H1 (cell line): Measurements from ENCODE around the gene MEIS2. TPM values are rescaled to one million over a fixed set of nuclear protein-coding genes. Genes with fewer than 3 reads are reported as not detected.

Experiments used
- CTCF ChIA-PET: fragments of 300-600 bp; sonication (Branson Sonifier 250); formaldehyde crosslinking; loops from one replicate; lab custom pipeline; 2021; ENCODE audit not compliant: partially characterized antibody; lab: Charles Lee
- POLR2A ChIA-PET: fragments of 300-600 bp; sonication (Branson Sonifier 250); formaldehyde crosslinking; loops from one replicate; lab custom pipeline; 2021; ENCODE audit warnings: inconsistent platforms; ENCODE audit not compliant: partially characterized antibody; lab: Charles Lee
- DNase-seq, 2 experiments: peaks; one replicate each; pipeline versions ENCODE4 v3.0.0 to v3.0.0-alpha.2; 2010 to 2022; ENCODE audit warnings: low spot score in 2 of 2, low read depth in 1 of 2, mixed read lengths in 1 of 2
- FAIRE-seq: peaks from 2 replicates; lab custom pipeline; 2011; peaks lifted over from hg19 to GRCh38; lab: Jason Lieb, UNC
- H2AFZ ChIP-seq: 2 replicates; pipeline ENCODE4 v1.8.1; 2012; ENCODE audit warnings: low read length, inconsistent platforms
- H2AK5ac ChIP-seq: 2 replicates; pipeline ENCODE4 v1.6.1; 2013; ENCODE audit warnings: low read depth, low read length
- H2BK120ac ChIP-seq: replicated peaks from 2 replicates; pipeline ENCODE3; 2013; ENCODE audit warnings: low read depth, low read length, inconsistent platforms
- H2BK12ac ChIP-seq: 2 replicates; pipeline ENCODE4 v1.6.1; 2013; ENCODE audit warnings: low read depth, low read length
- H2BK15ac ChIP-seq: 2 replicates; pipeline ENCODE4 v1.6.1; 2013; ENCODE audit warnings: low read length
- H2BK20ac ChIP-seq: 2 replicates; pipeline ENCODE4 v1.6.1; 2013; ENCODE audit warnings: low read length
- H2BK5ac ChIP-seq: 2 replicates; pipeline ENCODE4 v1.6.1; 2013; ENCODE audit warnings: low read depth, low read length
- H3K14ac ChIP-seq: 2 replicates; pipeline ENCODE4 v1.6.1; 2013; ENCODE audit warnings: inconsistent platforms; ENCODE audit not compliant: insufficient read length
- H3K18ac ChIP-seq: 2 replicates; pipeline ENCODE4 v1.6.1; 2013; ENCODE audit warnings: low read length; ENCODE audit errors: extremely low read depth
- H3K23ac ChIP-seq: 2 replicates; pipeline ENCODE4 v1.6.1; 2013; ENCODE audit warnings: inconsistent platforms; ENCODE audit not compliant: insufficient read length
- H3K23me2 ChIP-seq: 2 replicates; pipeline ENCODE4 v1.6.1; 2013; ENCODE audit warnings: low read depth, low read length
- H3K27ac ChIP-seq: 2 replicates; pipeline ENCODE4 v1.6.1; 2011; ENCODE audit warnings: low read depth, low read length, inconsistent platforms
- H3K27me3 ChIP-seq, 4 experiments: replicated peaks in 1 of 4; 1 replicate in 1 of 4; 2 replicates in 3 of 4; pipeline versions ENCODE4 v1.6.1 to v1.8.1; 2011 to 2013; ENCODE audit warnings: low read length in 3 of 4, mild to moderate bottlenecking in 3 of 4, inconsistent platforms in 2 of 4, mixed read lengths in 2 of 4, moderate library complexity in 1 of 4; ENCODE audit not compliant: control insufficient read depth in 3 of 4, insufficient read depth in 3 of 4; ENCODE audit errors: extremely low read depth in 1 of 4
- H3K36me3 ChIP-seq, 4 experiments: 2 replicates each; pipeline versions ENCODE4 v1.6.1 to v1.8.1; 2011 to 2013; ENCODE audit warnings: mild to moderate bottlenecking in 4 of 4, low read length in 3 of 4, moderate library complexity in 2 of 4, control low read depth in 1 of 4, inconsistent platforms in 1 of 4; ENCODE audit not compliant: insufficient read depth in 4 of 4, control insufficient read depth in 2 of 4
- H3K4ac ChIP-seq: replicated peaks from 2 replicates; pipeline ENCODE3; 2013; ENCODE audit warnings: low read length, low read depth, mixed read lengths, inconsistent platforms; ENCODE audit not compliant: insufficient read length
- H3K4me1 ChIP-seq, 4 experiments: replicated peaks in 1 of 4; 1 replicate in 1 of 4; 2 replicates in 3 of 4; pipeline versions ENCODE4 v1.6.1 to v1.8.1; 2011 to 2013; ENCODE audit warnings: low read length in 3 of 4, inconsistent platforms in 2 of 4, mixed read lengths in 1 of 4; ENCODE audit not compliant: insufficient read depth in 4 of 4, control insufficient read depth in 3 of 4
- H3K4me2 ChIP-seq, 2 experiments: 2 replicates each; pipeline versions ENCODE4 v1.6.1 to v1.8.1; 2011 to 2013; ENCODE audit warnings: low read depth in 2 of 2, low read length in 2 of 2, control low read depth in 1 of 2, inconsistent platforms in 1 of 2, mild to moderate bottlenecking in 1 of 2; ENCODE audit not compliant: insufficient read depth in 1 of 2
- H3K4me3 ChIP-seq, 4 experiments: fragments of 200-600, 300-600 bp in 1 of 4; sonication (generic), shearing (Covaris generic), sonication (Bioruptor Twin) in 1 of 4; 2 replicates each; pipeline versions ENCODE4 v1.5.1 to v1.8.1; 2011 to 2016; ENCODE audit warnings: low read length in 4 of 4, low read depth in 3 of 4, control low read depth in 2 of 4, inconsistent platforms in 2 of 4, mild to moderate bottlenecking in 2 of 4, mixed read lengths in 1 of 4, moderate library complexity in 1 of 4; ENCODE audit not compliant: insufficient read depth in 2 of 4; ENCODE audit errors: extremely low read depth in 1 of 4
- H3K56ac ChIP-seq: replicated peaks from 2 replicates; pipeline ENCODE3; 2013; ENCODE audit warnings: low read depth, mild to moderate bottlenecking, mixed read lengths, low read length, inconsistent platforms; ENCODE audit not compliant: insufficient read length
- H3K79me1 ChIP-seq: 2 replicates; pipeline ENCODE4 v1.6.1; 2013; ENCODE audit warnings: low read depth, low read length, control low read depth
- H3K79me2 ChIP-seq, 2 experiments: 2 replicates each; pipeline versions ENCODE4 v1.6.1 to v1.8.1; 2012 to 2013; ENCODE audit warnings: low read length in 2 of 2, mild to moderate bottlenecking in 2 of 2, inconsistent platforms in 1 of 2; ENCODE audit not compliant: insufficient read depth in 2 of 2, control insufficient read depth in 1 of 2
- H3K9ac ChIP-seq, 4 experiments: replicated peaks in 1 of 4; 1 replicate in 1 of 4; 2 replicates in 3 of 4; pipeline versions ENCODE4 v1.6.1 to v1.8.1; 2011 to 2013; ENCODE audit warnings: low read depth in 3 of 4, low read length in 3 of 4, control low read depth in 2 of 4, mild to moderate bottlenecking in 2 of 4, moderate library complexity in 2 of 4, inconsistent platforms in 1 of 4; ENCODE audit errors: extremely low read depth in 1 of 4
- H3K9me3 ChIP-seq, 2 experiments: 2 replicates each; pipeline versions ENCODE4 v1.6.1 to v1.8.1; 2012 to 2013; ENCODE audit warnings: mild to moderate bottlenecking in 2 of 2, moderate library complexity in 2 of 2, control low read depth in 1 of 2, inconsistent platforms in 1 of 2, low read depth in 1 of 2, low read length in 1 of 2, mixed read lengths in 1 of 2; ENCODE audit not compliant: insufficient read depth in 2 of 2
- H4K20me1 ChIP-seq, 2 experiments: replicated peaks in 1 of 2; 2 replicates each; pipeline versions ENCODE3 to v1.8.1; 2011 to 2013; ENCODE audit warnings: inconsistent platforms in 2 of 2, low read length in 2 of 2, mild to moderate bottlenecking in 1 of 2; ENCODE audit not compliant: insufficient read depth in 2 of 2, control insufficient read depth in 1 of 2
- H4K5ac ChIP-seq: 2 replicates; pipeline ENCODE4 v1.6.1; 2013; ENCODE audit warnings: low read length, low read depth, mixed read lengths, inconsistent platforms; ENCODE audit not compliant: insufficient read length
- H4K8ac ChIP-seq: 2 replicates; pipeline ENCODE4 v1.8.0; 2013; ENCODE audit warnings: mild to moderate bottlenecking, moderate library complexity, low read length, inconsistent platforms; ENCODE audit not compliant: insufficient read depth; ENCODE audit errors: extremely low read depth
- H4K91ac ChIP-seq: replicated peaks from 2 replicates; pipeline ENCODE3; 2013; ENCODE audit warnings: low read length, mixed read lengths, inconsistent platforms; ENCODE audit not compliant: insufficient read length
- CBX8 ChIP-seq: fragments of 300-800, 300-1000 bp; sonication (generic); IDR thresholded peaks from 2 replicates; pipeline ENCODE4 v1.7.1; 2016; ENCODE audit warnings: low read depth, low read length, borderline replicate concordance
- FOSL1 ChIP-seq: IDR thresholded peaks from 2 replicates; pipeline ENCODE4 v1.6.1; 2011; ENCODE audit warnings: mild to moderate bottlenecking, low read depth, low read length, moderate library complexity; ENCODE audit not compliant: insufficient read depth
- PHF8 ChIP-seq: fragments of 200-600 bp; sonication (generic); conservative IDR thresholded peaks from 2 replicates; pipeline ENCODE4 v1.7.1; 2012; ENCODE audit warnings: low read depth, mild to moderate bottlenecking, inconsistent platforms, low read length, moderate library complexity
- RNF2 ChIP-seq: fragments of 200-900, 300-1000 bp; sonication (generic); IDR thresholded peaks from 2 replicates; pipeline ENCODE4 v1.7.1; 2016; ENCODE audit warnings: borderline replicate concordance, low read depth, mild to moderate bottlenecking, antibody characterized with exemption, low read length; ENCODE audit not compliant: poor library complexity, severe bottlenecking; ENCODE audit errors: missing control alignments
- TEAD4 ChIP-seq: IDR thresholded peaks from 2 replicates; pipeline ENCODE4 v1.6.1; 2012; ENCODE audit warnings: low read depth, low read length, inconsistent platforms, mixed read lengths
- WGBS, 2 experiments: shearing (Covaris generic) in 1 of 2; methylation state at CpG; one replicate each; pipeline versions ENCODE4 v1.1.6 to v1.1.7; 2013 to 2015; ENCODE audit warnings: low lambda C conversion rate in 2 of 2, mixed read lengths in 2 of 2, inconsistent platforms in 1 of 2, low coverage in 1 of 2, missing lambda C conversion rate in 1 of 2; ENCODE audit not compliant: insufficient replicate concordance in 2 of 2, insufficient coverage in 1 of 2, insufficient read length in 1 of 2; ENCODE audit errors: extremely low coverage in 1 of 2, missing lambda C conversion rate in 1 of 2; 5-methylcytosine and 5-hydroxymethylcytosine counted together
- polyA plus RNA-seq, 7 experiments: library from polyadenylated mRNA; depleted of rRNA in 3 of 7; stranded (reverse) in 5 of 7; unstranded in 2 of 7; fragments of >200 nt in 5 of 7; fragments of 200-250 nt in 2 of 7; gene quantifications; 1 replicate in 5 of 7; 2 replicates in 1 of 7; 4 replicates in 1 of 7; pipeline versions ENCODE4 v1.2.1 to v1.2.3, GENCODE V29; 2011 to 2013; ENCODE audit warnings: missing spikeins in 2 of 7, mixed read lengths in 2 of 7
- total RNA-seq: library from RNA; stranded (reverse); fragmentation: NEBNext Ultra II Directional; extraction: Animal tissue kit (Norgen Biotek cat#: 25700); gene quantifications from 2 replicates; pipeline ENCODE4 v1.2.1, GENCODE V29; 2021

MEIS2 gene
- total and polyA plus RNA-seq, 2 of the 8 experiments (the other 6 are each of a cell fraction or from before 2014, with no cell fraction given) = 0.22 to 1.2 TPM

- Histone ChIP-seq H3K27ac (no peak overlapping the region), H4K20me1 (no peaks in the 10 kb centered on the region), H2BK120ac (no peak overlapping the region), H2BK12ac (no peak overlapping the region), H2BK5ac (no peak overlapping the region), H3K14ac (no peak overlapping the region), H3K23me2 (no peaks in the 10 kb centered on the region), H3K27me3 (no peaks in the 10 kb centered on the region), H3K4me3 (no peak overlapping the region), H3K79me1 (no peaks in the 10 kb centered on the region), H3K36me3 (no peaks in the 10 kb centered on the region), H3K56ac (no peak overlapping the region), H2BK20ac (no peak overlapping the region), H4K5ac (no peak overlapping the region), H3K4me1 (peaks cover 0 to 19% (median 6%) of the 10 kb centered on the region in 4 experiments; a peak in 4 of 7 replicates), H2AK5ac (no peak overlapping the region), H3K23ac (no peak overlapping the region), H4K8ac (no peak overlapping the region), H2BK15ac (no peak overlapping the region), H2AFZ (no peak overlapping the region), H3K9ac (no peak overlapping the region), H3K79me2 (no peaks in the 10 kb centered on the region), H3K4ac (no peak overlapping the region), H3K4me2 (no peak overlapping the region), H3K9me3 (no peaks in the 10 kb centered on the region), H4K91ac (no peak overlapping the region), H3K18ac (no peak overlapping the region)
- FAIRE-seq (no peak), DNase-seq (no peak)
- CTCF ChIA-PET = no interaction called here
- TF ChIP-seq PHF8 (no peak), TEAD4 (no peak), RNF2 (no peak), FOSL1 (no peak), CBX8 (no peak)
- POLR2A ChIA-PET = no interaction called here
- 94% methylated on average over 3 of the region's 3 CpGs; no CpG with 5 or more reads in 1 of the 2 experiments for WGBS, 2 experiments
Measured at GRCh38 chr15:36940636-36941260, 159.6 kb downstream of the MEIS2 start.
